Smooth muscle cell (in vitro differentiated cells): ENCODE measurements around the gene PI4KA. TPM values are rescaled to one million over a fixed set of nuclear protein-coding genes. Genes with fewer than 3 reads are reported as not detected.

Experiments
- DNase-seq: peaks from one replicate; lab custom pipeline; 2025; ENCODE audit not compliant: unreplicated experiment; lab: John Stamatoyannopoulos, UW
- H2AFZ ChIP-seq: fragments of 200-600 bp; sonication (generic); 2 replicates; pipeline ENCODE4 v1.6.0; 2016; ENCODE audit warnings: antibody characterized with exemption, low read depth, mild to moderate bottlenecking
- H3F3A ChIP-seq: fragments of 200-600 bp; sonication (generic); 2 replicates; pipeline ENCODE4 v1.6.0; 2017; ENCODE audit warnings: antibody characterized with exemption, low read depth
- H3K27ac ChIP-seq: fragments of 200-600 bp; sonication (generic); 2 replicates; pipeline ENCODE4 v1.5.1; 2016; ENCODE audit warnings: low read depth, mild to moderate bottlenecking
- H3K27me3 ChIP-seq: fragments of 200-600 bp; sonication (generic); 2 replicates; pipeline ENCODE4 v1.6.1; 2016; ENCODE audit warnings: low read depth, mild to moderate bottlenecking
- H3K36me3 ChIP-seq: fragments of 200-600 bp; sonication (generic); 2 replicates; pipeline ENCODE4 v1.5.1; 2016; ENCODE audit warnings: low read depth
- H3K4me1 ChIP-seq: fragments of 200-600 bp; sonication (generic); 2 replicates; pipeline ENCODE4 v1.5.1; 2016; ENCODE audit warnings: low read depth
- H3K4me2 ChIP-seq: fragments of 200-600 bp; sonication (generic); 2 replicates; pipeline ENCODE4 v1.6.0; 2016; ENCODE audit warnings: mild to moderate bottlenecking
- H3K4me3 ChIP-seq: fragments of 200-600 bp; sonication (generic); 2 replicates; pipeline ENCODE4 v1.5.1; 2016; ENCODE audit warnings: mild to moderate bottlenecking
- H3K79me2 ChIP-seq: fragments of 200-600 bp; sonication (generic); 2 replicates; pipeline ENCODE4 v1.6.0; 2016; ENCODE audit warnings: low read depth, mild to moderate bottlenecking
- H3K9ac ChIP-seq: fragments of 200-600 bp; sonication (generic); 2 replicates; pipeline ENCODE4 v1.6.0; 2016; ENCODE audit warnings: low read depth
- H3K9me3 ChIP-seq: fragments of 200-600 bp; sonication (generic); replicated peaks from 2 replicates; pipeline ENCODE4 v1.5.1; 2016; ENCODE audit warnings: low read depth
- H4K20me1 ChIP-seq: fragments of 200-600 bp; sonication (generic); 2 replicates; pipeline ENCODE4 v1.6.0; 2016; ENCODE audit warnings: low read depth
- WGBS: methylation state at CpG from one replicate; pipeline ENCODE4 v1.1.7; 2016; ENCODE audit warnings: low lambda C conversion rate; 5-methylcytosine and 5-hydroxymethylcytosine counted together
- polyA plus RNA-seq: library from polyadenylated mRNA; unstranded; fragments of >200 nt; fragmentation: Nextera tagmentation; extraction: Ambion mirVana; gene quantifications from 2 replicates; pipeline ENCODE4 v1.2.1, GENCODE V29; 2016
- total RNA-seq: library from RNA; depleted of rRNA; stranded (reverse); fragments of >200 nt; gene quantifications from 2 replicates; pipeline ENCODE4 v1.2.3, GENCODE V29; 2014
- TF ChIP-seq, protein P1 (sequence below): fragments of 200-600 bp; sonication (generic); IDR thresholded peaks from 2 replicates; pipeline ENCODE4 v1.5.1; 2017; ENCODE audit warnings: borderline replicate concordance, mild to moderate bottlenecking, antibody characterized with exemption; ENCODE audit not compliant: insufficient read depth, poor library complexity, severe bottlenecking

PI4KA gene
- total and polyA plus RNA-seq, 2 experiments from 2014 or later: 23.5 to 33.2 TPM

- 97% methylated on average over 6 of the region's 6 CpGs for WGBS
- Histone ChIP-seq H3K4me1 (peaks cover 4% of the 10 kb centered on the region), H3K4me2 (no peak overlapping the region), H4K20me1 (peaks cover 92% of the 10 kb centered on the region), H3K9ac (no peak overlapping the region), H3F3A (peaks cover 4% of the 10 kb centered on the region), H3K9me3 (no peaks in the 10 kb centered on the region), H3K27me3 (no peaks in the 10 kb centered on the region), H3K36me3 (no peaks in the 10 kb centered on the region), H2AFZ (no peak overlapping the region), H3K79me2 (peaks cover 82% of the 10 kb centered on the region), H3K4me3 (no peak overlapping the region), H3K27ac (no peak overlapping the region)
- TF ChIP-seq, protein P1, sequence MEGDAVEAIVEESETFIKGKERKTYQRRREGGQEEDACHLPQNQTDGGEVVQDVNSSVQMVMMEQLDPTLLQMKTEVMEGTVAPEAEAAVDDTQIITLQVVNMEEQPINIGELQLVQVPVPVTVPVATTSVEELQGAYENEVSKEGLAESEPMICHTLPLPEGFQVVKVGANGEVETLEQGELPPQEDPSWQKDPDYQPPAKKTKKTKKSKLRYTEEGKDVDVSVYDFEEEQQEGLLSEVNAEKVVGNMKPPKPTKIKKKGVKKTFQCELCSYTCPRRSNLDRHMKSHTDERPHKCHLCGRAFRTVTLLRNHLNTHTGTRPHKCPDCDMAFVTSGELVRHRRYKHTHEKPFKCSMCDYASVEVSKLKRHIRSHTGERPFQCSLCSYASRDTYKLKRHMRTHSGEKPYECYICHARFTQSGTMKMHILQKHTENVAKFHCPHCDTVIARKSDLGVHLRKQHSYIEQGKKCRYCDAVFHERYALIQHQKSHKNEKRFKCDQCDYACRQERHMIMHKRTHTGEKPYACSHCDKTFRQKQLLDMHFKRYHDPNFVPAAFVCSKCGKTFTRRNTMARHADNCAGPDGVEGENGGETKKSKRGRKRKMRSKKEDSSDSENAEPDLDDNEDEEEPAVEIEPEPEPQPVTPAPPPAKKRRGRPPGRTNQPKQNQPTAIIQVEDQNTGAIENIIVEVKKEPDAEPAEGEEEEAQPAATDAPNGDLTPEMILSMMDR: no peak
- DNase-seq: no peak
Measured at GRCh38 chr22:20852503-20852902, 6.1 kb downstream of the PI4KA start.

- H3K9me3 ChIP-seq: no peaks in the 10 kb centered on the region
Measured at GRCh38 chr22:20852076-20852475, 6.5 kb downstream of the PI4KA start.

GRCh38 chr22:20847318-20847822 is 11.2 kb downstream of the PI4KA start:
- no peaks in the 10 kb centered on the region for H3K27me3 ChIP-seq
- H3K79me2 ChIP-seq: peaks cover 77% of the 10 kb centered on the region
- TF ChIP-seq, protein P1: no peak
- H3K4me1 ChIP-seq: no peaks in the 10 kb centered on the region
- no peak overlapping the region for H3K27ac ChIP-seq
- H3K4me2 ChIP-seq: no peak overlapping the region
- H4K20me1 ChIP-seq: peaks cover 89% of the 10 kb centered on the region
- no peaks in the 10 kb centered on the region for H3K9me3 ChIP-seq
- 97% methylated on average over 2 of the region's 2 CpGs for WGBS
- no peak overlapping the region for H2AFZ ChIP-seq
- H3K9ac ChIP-seq: no peak overlapping the region
- H3K36me3 ChIP-seq: no peaks in the 10 kb centered on the region
- DNase-seq: no peak
- no peak overlapping the region for H3K4me3 ChIP-seq
- no peaks in the 10 kb centered on the region for H3F3A ChIP-seq

More at GRCh38 chr22:20852076-20852475, 6.5 kb downstream of the PI4KA start:
- Histone ChIP-seq H2AFZ (no peak overlapping the region), H3K4me3 (no peak overlapping the region), H3K4me2 (no peak overlapping the region), H4K20me1 (peaks cover 92% of the 10 kb centered on the region), H3F3A (no peaks in the 10 kb centered on the region), H3K9ac (no peak overlapping the region), H3K4me1 (no peaks in the 10 kb centered on the region), H3K27ac (no peak overlapping the region), H3K27me3 (no peaks in the 10 kb centered on the region), H3K79me2 (peaks cover 86% of the 10 kb centered on the region), H3K36me3 (no peaks in the 10 kb centered on the region)
- TF ChIP-seq, protein P1: no peak
- WGBS: 89% methylated on average over 4 of the region's 4 CpGs
- no peak for DNase-seq
